Measurements from ENCODE around the gene MAN2A1.

GRCh38 chr5:109823597-109823996 lies 133.9 kb downstream of the MAN2A1 start:
- TF ChIP-seq EZH2 (optimal IDR thresholded peaks at IDR 0.05; ENCODE audit: low read depth, low read length): no peak
- TF ChIP-seq, protein P1, sequence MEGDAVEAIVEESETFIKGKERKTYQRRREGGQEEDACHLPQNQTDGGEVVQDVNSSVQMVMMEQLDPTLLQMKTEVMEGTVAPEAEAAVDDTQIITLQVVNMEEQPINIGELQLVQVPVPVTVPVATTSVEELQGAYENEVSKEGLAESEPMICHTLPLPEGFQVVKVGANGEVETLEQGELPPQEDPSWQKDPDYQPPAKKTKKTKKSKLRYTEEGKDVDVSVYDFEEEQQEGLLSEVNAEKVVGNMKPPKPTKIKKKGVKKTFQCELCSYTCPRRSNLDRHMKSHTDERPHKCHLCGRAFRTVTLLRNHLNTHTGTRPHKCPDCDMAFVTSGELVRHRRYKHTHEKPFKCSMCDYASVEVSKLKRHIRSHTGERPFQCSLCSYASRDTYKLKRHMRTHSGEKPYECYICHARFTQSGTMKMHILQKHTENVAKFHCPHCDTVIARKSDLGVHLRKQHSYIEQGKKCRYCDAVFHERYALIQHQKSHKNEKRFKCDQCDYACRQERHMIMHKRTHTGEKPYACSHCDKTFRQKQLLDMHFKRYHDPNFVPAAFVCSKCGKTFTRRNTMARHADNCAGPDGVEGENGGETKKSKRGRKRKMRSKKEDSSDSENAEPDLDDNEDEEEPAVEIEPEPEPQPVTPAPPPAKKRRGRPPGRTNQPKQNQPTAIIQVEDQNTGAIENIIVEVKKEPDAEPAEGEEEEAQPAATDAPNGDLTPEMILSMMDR (IDR thresholded peaks at IDR 0.05; ENCODE audit: low read length): no peak

All from MM.1S (cell line).